Measurements from ENCODE around the gene EXOC3.

EXOC3 gene

GRCh38 chr5:419970-420369 lies 23.0 kb upstream of the EXOC3 start:
- H3K4me3 ChIP-seq (ENCODE audit: low read depth, low read length) = no peak overlapping the region
- no peak for TF ChIP-seq CTCF (IDR thresholded peaks at IDR 0.05; ENCODE audit: borderline replicate concordance, insufficient read depth, low read depth, low read length)

- no peak overlapping the region for H3K4me3 ChIP-seq (ENCODE audit: low read depth, low read length)
- TF ChIP-seq CTCF (IDR thresholded peaks at IDR 0.05; ENCODE audit: borderline replicate concordance, insufficient read depth, low read depth, low read length) = no peak
Measured at GRCh38 chr5:420632-421286, 22.2 kb upstream of the EXOC3 start.

- no peak overlapping the region for H3K4me3 ChIP-seq (ENCODE audit: low read depth, low read length)
- no peak for TF ChIP-seq CTCF (IDR thresholded peaks at IDR 0.05; ENCODE audit: borderline replicate concordance, insufficient read depth, low read depth, low read length)
Measured at GRCh38 chr5:421287-421880, 21.6 kb upstream of the EXOC3 start.

GRCh38 chr5:421901-422300 lies 21.1 kb upstream of the EXOC3 start:
- TF ChIP-seq CTCF (IDR thresholded peaks at IDR 0.05; ENCODE audit: borderline replicate concordance, insufficient read depth, low read depth, low read length) = no peak
- no peak overlapping the region for H3K4me3 ChIP-seq (ENCODE audit: low read depth, low read length)

- TF ChIP-seq CTCF (IDR thresholded peaks at IDR 0.05; ENCODE audit: borderline replicate concordance, insufficient read depth, low read depth, low read length) = no peak
- no peak overlapping the region for H3K4me3 ChIP-seq (ENCODE audit: low read depth, low read length)
Measured at GRCh38 chr5:422323-423232, 20.4 kb upstream of the EXOC3 start.

- TF ChIP-seq CTCF (IDR thresholded peaks at IDR 0.05; ENCODE audit: borderline replicate concordance, insufficient read depth, low read depth, low read length) = no peak
- H3K4me3 ChIP-seq (ENCODE audit: low read depth, low read length) = no peak overlapping the region
Measured at GRCh38 chr5:423233-423565, 19.8 kb upstream of the EXOC3 start.

Data from GM12875 (cell line).